TTC549 (cell line): ENCODE results near the gene DHX36.

Experiments
- FAIRE-seq: peaks from 2 replicates; lab custom pipeline; 2012; peaks lifted over from hg19 to GRCh38; lab: Jason Lieb, UNC

Gene DHX36

GRCh38 chr3:154323891-154324738, at the start of gene DHX36:
Gene DHX36 (minus strand): TSS chr3:154324487. CDS start chr3:154324416, 71 bp downstream.
- FAIRE-seq = no peak

DNA sequence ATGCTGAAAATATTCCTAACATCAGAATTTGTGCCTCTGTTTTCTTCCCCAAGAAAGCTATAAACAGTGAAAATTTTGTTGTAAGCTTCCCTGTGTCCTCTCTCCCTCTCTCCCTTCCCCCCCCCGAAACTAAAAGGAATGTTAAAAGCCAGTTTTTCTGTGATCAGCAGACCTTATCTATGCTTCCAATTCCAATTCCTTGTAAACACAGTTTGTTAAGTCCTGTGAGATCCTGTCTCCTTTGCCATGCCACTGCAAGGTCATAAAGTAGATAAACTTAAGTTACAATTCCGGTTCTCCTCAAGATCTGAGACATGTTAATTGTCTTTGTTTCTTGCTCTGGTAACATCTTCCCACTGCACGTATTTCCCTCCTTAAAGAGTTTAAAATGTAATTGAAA, 42.9 kb upstream of the DHX36 start:
- FAIRE-seq = no peak

GRCh38 chr3:154364849-154365248, 40.6 kb upstream of the DHX36 start:
- FAIRE-seq = no peak

GRCh38 chr3:154361099-154361498, 36.8 kb upstream of the DHX36 start:
- FAIRE-seq = no peak

GRCh38 chr3:154356009-154356408, 31.7 kb upstream of the DHX36 start:
- FAIRE-seq = no peak

DNA sequence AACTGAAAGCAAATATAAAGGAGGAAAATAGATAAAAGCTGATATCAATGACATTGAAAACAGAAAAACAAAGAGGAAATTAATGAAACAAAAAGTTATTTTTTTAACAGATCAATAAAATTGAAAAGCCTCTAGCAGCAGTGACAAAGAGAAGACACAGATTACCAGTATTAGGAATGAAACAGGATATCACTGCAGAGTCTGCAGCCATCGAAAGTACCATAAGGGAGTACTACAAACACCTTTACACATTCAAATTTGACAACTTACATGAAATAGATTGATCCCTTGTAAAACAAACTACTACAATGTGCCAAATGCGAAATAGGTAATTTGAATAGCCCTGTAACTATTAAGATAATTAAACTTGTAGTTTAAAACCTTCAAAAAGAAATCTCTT, 24.9 kb upstream of the DHX36 start:
- FAIRE-seq = no peak

DNA sequence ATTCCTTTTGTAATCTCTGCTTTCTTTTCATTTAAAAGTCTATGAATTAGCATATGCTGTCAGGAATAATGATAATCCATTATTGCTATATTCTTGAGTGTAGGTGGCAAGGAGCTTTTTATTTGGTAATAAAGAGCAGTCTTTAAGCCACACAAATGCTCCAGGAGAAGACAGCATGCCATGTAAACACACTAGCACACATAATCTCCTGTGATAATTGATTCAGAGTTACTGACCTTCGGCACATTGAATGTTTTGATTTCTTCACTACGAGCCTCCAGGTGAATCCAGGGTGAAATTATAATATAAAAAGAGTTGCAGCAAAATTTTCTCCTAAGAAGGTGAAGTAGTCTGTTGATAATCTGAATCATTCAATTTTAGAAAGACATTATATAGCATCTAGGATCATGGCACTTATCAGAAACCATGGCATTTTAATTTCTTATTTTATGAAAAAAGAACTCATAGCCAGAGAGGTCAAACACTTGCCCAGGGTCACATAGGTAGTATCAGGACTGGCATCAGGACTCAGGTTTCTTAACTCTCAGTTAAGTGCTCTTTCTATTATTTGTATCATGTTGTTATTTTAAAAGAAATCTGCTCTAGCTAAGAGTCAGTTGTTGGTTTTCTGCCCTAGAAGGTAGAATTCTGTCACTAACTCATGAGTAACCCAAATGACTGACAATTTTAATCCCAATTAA, 21.3 kb upstream of the DHX36 start:
- FAIRE-seq = no peak

GRCh38 chr3:154338570-154338969, 14.3 kb upstream of the DHX36 start:
- FAIRE-seq = no peak

DNA sequence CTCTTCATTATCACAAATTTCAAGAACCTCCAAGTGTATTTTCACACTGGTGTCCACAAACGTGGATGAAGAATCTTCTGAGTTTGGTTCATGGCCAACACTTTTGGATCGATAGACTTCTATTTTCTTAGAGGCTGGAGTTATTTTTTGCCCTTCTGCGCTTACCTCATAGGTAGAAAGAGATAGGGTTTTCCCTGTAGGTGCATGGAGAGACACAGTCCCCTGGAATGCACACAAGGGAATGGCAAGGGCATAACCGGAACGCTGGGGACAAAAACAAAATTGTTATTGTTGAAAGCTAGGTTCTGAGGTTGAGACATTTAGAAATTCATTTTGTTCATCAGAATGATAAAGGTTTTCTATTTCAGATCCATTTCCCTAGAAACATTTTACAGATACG, 13.7 kb upstream of the DHX36 start:
- no peak for FAIRE-seq

DNA sequence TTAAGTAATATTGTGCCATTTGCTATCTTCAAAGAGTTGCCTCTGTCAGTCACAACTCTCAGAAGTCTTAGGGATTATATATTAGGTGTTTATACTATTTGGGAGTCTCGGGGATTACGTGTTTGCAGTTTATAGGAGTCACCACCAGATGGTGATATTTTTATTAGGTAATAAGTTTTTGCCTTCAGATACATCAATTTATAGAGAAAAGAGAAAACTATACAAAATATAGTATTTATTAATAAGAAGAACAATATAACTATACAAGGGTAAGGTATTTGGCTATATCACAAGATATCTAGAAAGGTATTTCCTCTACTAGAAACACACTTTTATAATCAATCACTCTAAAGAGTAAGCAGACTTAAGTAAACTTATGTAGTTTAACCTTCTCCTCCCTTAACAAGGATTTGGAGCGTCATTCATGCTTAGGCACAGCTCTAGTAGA, 10.7 kb upstream of the DHX36 start:
- peak; percentile 78 for FAIRE-seq

GRCh38 chr3:154327871-154328270, 3.6 kb upstream of the DHX36 start:
- FAIRE-seq = no peak

DNA sequence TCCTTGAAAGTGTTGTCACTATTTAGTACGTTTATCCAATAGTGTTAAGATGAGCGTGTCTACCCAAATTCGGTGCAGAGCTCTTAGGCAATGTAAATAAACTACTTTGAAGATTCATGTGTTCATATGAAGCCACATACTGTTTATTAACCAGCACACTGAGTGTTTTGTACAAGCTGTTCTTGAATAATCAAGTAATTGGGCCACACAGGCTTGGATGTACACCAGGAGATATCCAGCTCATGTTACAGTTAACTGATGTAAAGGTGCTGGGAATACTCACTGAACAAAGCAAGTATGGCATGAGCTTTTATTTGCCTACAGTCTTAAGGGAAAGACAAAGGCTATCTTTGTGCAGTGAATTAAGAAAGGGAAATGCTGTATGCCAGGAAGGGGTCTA, 632 bp upstream of the DHX36 start:
- no peak for FAIRE-seq

DNA sequence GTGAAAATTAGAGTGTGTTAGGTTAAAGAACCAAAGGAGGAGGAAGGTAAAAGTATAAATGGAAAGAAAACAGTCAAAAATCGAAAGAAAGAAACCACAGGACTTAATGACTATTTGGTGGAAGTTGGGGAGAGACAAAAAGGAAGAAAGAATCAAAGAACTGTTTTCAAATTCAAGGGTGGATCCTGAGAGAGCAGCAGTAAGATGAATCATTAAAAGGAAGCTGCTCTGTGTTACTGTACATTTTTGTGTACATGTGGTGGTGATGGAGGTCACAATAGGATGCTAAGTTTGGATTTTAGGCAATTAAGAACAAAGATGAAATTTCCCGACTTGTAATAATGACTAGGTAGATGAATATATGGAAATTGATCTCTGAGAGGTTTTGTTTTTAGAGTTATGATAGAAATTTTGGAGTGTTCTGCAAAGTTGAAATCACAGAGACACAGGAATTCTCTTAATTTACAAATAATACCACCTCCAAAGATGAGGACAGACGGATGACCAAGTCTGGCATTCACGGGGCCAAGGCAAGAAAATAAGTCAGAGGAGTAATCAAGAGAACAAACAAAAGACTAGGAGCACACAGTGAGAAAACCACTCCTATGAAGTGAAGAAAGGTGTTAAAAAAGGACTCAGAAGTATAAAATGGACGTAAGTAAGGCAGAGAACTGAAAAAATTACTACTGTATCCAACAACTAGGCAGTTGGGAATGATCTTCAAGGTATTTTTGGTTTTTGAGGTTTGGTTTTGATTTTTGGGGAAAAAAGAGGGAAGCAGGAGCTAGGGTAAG, 7.1 kb downstream of the DHX36 start:
- FAIRE-seq = no peak

- FAIRE-seq = no peak
Observed at GRCh38 chr3:154314152-154314551, 10.1 kb downstream of the DHX36 start.

DNA sequence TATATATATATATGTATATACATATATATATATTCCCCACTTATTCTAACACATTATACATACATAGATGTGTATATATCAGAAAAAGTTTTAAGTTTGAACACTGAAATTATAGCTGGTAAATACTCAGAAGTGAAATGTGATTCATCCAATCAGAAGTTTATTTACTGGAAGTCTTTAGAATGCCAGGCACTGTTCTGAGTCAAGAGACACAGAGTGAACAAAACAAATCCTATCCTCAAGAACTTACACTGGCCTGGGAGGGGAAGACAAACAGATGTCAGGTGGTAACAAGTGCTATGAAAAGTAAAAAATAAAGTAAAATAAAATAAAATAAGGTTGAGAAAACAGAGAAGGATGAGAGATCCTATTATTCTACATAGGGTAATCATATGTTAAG, 13.4 kb downstream of the DHX36 start:
- no peak for FAIRE-seq

- FAIRE-seq = no peak
Observed at GRCh38 chr3:154307363-154307762, 16.9 kb downstream of the DHX36 start.

- FAIRE-seq = no peak
Observed at GRCh38 chr3:154304936-154305335, 19.4 kb downstream of the DHX36 start.

GRCh38 chr3:154304116-154304786, 20.0 kb downstream of the DHX36 start:
- FAIRE-seq = no peak

- FAIRE-seq = no peak
Observed at GRCh38 chr3:154301561-154301960, 22.7 kb downstream of the DHX36 start.

- FAIRE-seq = no peak
Observed at GRCh38 chr3:154294016-154294415, 30.3 kb downstream of the DHX36 start.

DNA sequence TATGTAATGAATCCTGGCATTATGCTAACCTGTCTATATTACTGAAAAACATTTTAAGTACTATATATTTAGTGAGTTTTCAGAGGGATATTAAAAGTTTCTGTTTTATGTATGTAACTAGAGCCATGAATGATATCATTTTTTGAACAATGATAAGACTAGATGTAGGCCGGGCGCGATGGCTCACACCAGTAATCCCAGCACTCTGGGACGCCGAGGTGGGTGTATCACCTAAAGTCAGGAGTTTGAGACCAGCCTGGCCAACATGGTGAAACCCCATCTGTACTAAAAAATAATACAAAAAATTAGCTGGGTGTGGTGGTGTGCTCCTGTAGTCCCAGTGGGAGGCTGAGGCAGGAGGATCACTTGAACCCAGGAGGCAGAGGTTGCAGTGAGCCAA, 34.1 kb downstream of the DHX36 start:
- no peak for FAIRE-seq

DNA sequence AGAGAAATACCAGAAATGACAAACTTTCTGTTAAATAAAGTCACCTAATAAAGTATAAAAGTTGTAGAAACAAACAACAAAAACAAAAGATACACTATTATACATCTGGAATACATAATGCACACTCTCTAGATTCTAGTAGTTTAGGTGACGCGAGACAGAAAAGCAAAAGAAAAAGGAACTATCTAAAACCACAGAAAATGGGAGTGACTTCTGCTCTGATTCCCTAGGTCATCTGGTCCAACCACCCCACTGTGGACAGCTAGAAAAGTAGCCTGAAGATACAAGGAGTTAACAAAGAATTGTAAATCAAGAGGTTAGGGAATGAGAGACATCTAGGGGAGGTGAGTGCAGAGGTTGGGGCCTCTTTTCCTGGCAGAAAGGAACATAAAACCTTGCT, 39.1 kb downstream of the DHX36 start:
- no peak for FAIRE-seq
